Nephron progenitor cell (in vitro differentiated cells): Measurements from ENCODE around the gene YJEFN3.

Experiments used
- DNase-seq: peaks from one replicate; pipeline ENCODE4 v3.0.0; 2021
- H3K27ac Mint-ChIP-seq: 2 replicates; pipeline ENCODE4 v1.8.0; 2021; ENCODE audit warnings: mild to moderate bottlenecking, moderate library complexity, mixed read lengths
- H3K27me3 Mint-ChIP-seq: 2 replicates; pipeline ENCODE4 v1.8.0; 2021; ENCODE audit warnings: mild to moderate bottlenecking, low read depth, mixed read lengths; ENCODE audit not compliant: poor library complexity
- H3K36me3 Mint-ChIP-seq: 2 replicates; pipeline ENCODE4 v1.8.0; 2021; ENCODE audit warnings: low read depth, mixed read lengths
- H3K4me1 Mint-ChIP-seq: 2 replicates; pipeline ENCODE4 v1.8.0; 2021; ENCODE audit warnings: mixed read lengths
- H3K4me3 Mint-ChIP-seq: 2 replicates; pipeline ENCODE4 v1.8.0; 2021; ENCODE audit warnings: mild to moderate bottlenecking, moderate library complexity, mixed read lengths
- H3K9me3 Mint-ChIP-seq: 2 replicates; pipeline ENCODE4 v1.8.0; 2021; ENCODE audit warnings: mild to moderate bottlenecking, moderate library complexity, mixed read lengths
- CTCF ChIP-seq: fragments of 200-600 bp; sonication (generic); IDR thresholded peaks from 2 replicates; pipeline ENCODE4 v1.5.0; 2021; ENCODE audit warnings: antibody characterized with exemption

The YJEFN3 gene

DNA sequence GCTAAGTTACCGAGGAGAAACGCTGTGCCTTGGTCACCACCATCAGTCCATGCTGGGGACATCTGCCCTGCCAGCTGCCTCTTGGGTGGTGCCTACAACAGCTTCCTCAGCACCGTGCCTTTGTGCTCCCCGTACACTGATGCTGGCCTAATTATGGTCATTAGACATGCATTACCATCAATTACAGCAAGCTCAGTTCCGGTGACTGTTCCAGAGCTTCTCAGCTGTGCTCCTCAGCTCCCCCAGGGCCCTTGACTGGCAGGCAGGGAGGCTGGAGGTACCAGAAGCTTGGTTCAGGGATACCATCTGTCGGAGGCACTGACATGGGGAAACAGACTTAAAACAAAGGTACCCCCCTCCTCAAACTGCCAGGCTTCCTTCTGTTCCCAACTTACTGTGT, 49.5 kb downstream of the YJEFN3 start:
- no peak for DNase-seq
- peaks cover under 1% of the 10 kb centered on the region for H3K27me3 Mint-ChIP-seq
- no peaks in the 10 kb centered on the region for H3K9me3 Mint-ChIP-seq
- peaks cover 17% of the 10 kb centered on the region for H3K4me1 Mint-ChIP-seq
- H3K27ac Mint-ChIP-seq = no peak overlapping the region
- H3K36me3 Mint-ChIP-seq = no peaks in the 10 kb centered on the region
- TF ChIP-seq CTCF = no peak
- no peak overlapping the region for H3K4me3 Mint-ChIP-seq

GRCh38 chr19:19579533-19580361, 51.0 kb downstream of the YJEFN3 start:
- no peak for DNase-seq
- Mint-ChIP-seq H3K9me3 (no peaks in the 10 kb centered on the region), H3K4me1 (peaks cover 17% of the 10 kb centered on the region), H3K4me3 (no peak overlapping the region), H3K27ac (peak overlapping the region; percentile 91), H3K27me3 (no peaks in the 10 kb centered on the region), H3K36me3 (no peaks in the 10 kb centered on the region)
- no peak for TF ChIP-seq CTCF

- Mint-ChIP-seq H3K27me3 (no peaks in the 10 kb centered on the region), H3K9me3 (no peaks in the 10 kb centered on the region), H3K4me3 (no peak overlapping the region), H3K27ac (no peak overlapping the region), H3K36me3 (no peaks in the 10 kb centered on the region), H3K4me1 (peaks cover 14% of the 10 kb centered on the region)
- no peak for DNase-seq
- TF ChIP-seq CTCF = no peak
Observed at GRCh38 chr19:19580418-19580817, 51.7 kb downstream of the YJEFN3 start.

DNA sequence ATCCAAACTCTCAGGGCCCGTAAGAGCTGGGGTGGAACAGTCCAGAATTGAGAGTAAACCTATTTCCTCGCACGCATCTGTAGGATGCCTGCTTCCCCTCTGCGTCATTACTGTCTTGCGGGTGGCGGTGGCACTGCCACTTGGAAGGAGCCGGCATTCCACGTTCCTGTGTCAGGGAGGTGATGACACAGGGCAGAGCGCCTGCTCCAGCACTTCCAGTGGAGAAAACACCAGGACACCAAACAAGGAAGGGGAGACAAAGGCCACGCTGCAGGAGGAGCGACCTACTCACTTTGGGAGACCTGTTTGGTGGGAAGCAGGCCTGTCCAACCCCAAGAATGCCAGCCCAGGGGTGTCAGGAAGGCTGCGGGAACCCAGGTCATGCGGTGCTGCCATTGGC, 52.7 kb downstream of the YJEFN3 start:
- no peak for DNase-seq
- no peak overlapping the region for H3K27ac Mint-ChIP-seq
- no peak for TF ChIP-seq CTCF
- peaks cover 8% of the 10 kb centered on the region for H3K4me1 Mint-ChIP-seq
- no peaks in the 10 kb centered on the region for H3K9me3 Mint-ChIP-seq
- no peaks in the 10 kb centered on the region for H3K27me3 Mint-ChIP-seq
- H3K36me3 Mint-ChIP-seq = no peaks in the 10 kb centered on the region
- H3K4me3 Mint-ChIP-seq = no peak overlapping the region

DNA sequence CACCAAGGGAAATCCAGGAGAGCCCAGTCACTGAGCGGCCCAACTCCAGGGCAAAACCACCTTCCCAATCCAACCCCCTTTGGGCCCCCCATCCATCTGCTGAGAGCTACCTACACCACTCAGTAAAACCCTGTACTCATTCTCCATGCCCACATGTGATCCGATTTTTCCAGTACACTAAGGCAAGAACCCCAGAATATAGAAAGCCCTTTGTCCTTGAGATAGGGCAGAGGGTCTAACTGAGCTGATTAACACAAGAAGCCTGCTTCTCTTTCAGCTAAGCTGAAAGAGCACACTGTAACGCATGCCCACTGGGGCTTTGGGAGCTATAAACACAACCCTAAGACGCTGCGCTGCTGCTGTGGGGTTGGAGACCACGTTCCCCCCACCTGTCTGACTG, 53.8 kb downstream of the YJEFN3 start:
- no peaks in the 10 kb centered on the region for H3K27me3 Mint-ChIP-seq
- H3K4me3 Mint-ChIP-seq = no peak overlapping the region
- H3K27ac Mint-ChIP-seq = no peak overlapping the region
- H3K36me3 Mint-ChIP-seq = no peaks in the 10 kb centered on the region
- no peak for DNase-seq
- H3K9me3 Mint-ChIP-seq = no peaks in the 10 kb centered on the region
- TF ChIP-seq CTCF = no peak
- peaks cover 8% of the 10 kb centered on the region for H3K4me1 Mint-ChIP-seq

GRCh38 chr19:19584356-19584755, 55.6 kb downstream of the YJEFN3 start:
- no peak for DNase-seq
- no peaks in the 10 kb centered on the region for H3K9me3 Mint-ChIP-seq
- H3K4me3 Mint-ChIP-seq = no peak overlapping the region
- H3K27ac Mint-ChIP-seq = no peak overlapping the region
- no peak for TF ChIP-seq CTCF
- no peaks in the 10 kb centered on the region for H3K36me3 Mint-ChIP-seq
- H3K27me3 Mint-ChIP-seq = no peaks in the 10 kb centered on the region
- peaks cover 7% of the 10 kb centered on the region for H3K4me1 Mint-ChIP-seq
